ENCODE data around the gene TFF1. TPM values are rescaled to one million over a fixed set of nuclear protein-coding genes. Genes with fewer than 3 reads are reported as not detected.

The TFF1 gene
- total RNA-seq, 4 donors from 2014 or later, result not detected

DNA sequence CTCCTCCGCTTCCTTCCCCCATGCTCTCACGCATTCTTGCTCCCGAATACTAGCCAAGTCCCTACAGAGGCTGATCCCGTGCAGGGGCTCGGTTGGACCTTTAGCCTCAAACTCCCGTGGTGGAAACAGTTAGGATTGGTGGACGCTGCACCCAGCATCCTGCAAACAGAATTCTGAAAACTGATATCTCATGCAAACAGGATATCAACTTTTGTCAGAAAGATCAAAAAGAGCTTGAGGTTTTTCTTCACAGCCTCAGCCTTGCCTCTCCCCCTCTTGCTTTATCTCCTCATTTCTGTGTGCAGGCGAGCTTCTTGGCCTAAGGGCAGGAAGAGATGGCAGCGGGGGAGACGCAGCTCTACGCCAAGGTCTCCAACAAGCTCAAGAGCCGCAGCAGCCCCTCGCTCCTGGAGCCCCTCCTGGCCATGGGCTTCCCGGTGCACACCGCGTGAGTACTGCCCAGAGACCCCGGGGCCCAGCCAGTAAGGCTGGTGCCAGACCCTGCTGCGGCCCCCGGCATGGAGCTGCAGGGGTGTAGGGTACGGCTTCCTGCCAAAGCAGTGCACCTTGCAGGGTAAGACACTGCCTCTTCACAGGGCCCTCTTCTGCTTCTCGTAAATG, 37.4 kb upstream of the TFF1 start, which contains the start of gene UBASH3A:
Gene UBASH3A (plus strand): TSS at position 292 of the 621 bp plus-strand sequence. CDS start 44 bp downstream, at position 336.
- H3K9me3 ChIP-seq, result no peaks in the 10 kb centered on the region
- no peak within 1 kb of the TSS for H3K27ac ChIP-seq
- no peaks in the 10 kb centered on the region for H3K27me3 ChIP-seq
- DNase-seq, result no peak
- WGBS, 2 donors, result 85 to 90% methylated on average over 14 to 20 of the region's 21 CpGs
- intact Hi-C loops (cut with DNase I), result no loop called here
- no peak for TF ChIP-seq POLR2A (IDR thresholded peaks at IDR 0.05)
- TF ChIP-seq, protein P1, sequence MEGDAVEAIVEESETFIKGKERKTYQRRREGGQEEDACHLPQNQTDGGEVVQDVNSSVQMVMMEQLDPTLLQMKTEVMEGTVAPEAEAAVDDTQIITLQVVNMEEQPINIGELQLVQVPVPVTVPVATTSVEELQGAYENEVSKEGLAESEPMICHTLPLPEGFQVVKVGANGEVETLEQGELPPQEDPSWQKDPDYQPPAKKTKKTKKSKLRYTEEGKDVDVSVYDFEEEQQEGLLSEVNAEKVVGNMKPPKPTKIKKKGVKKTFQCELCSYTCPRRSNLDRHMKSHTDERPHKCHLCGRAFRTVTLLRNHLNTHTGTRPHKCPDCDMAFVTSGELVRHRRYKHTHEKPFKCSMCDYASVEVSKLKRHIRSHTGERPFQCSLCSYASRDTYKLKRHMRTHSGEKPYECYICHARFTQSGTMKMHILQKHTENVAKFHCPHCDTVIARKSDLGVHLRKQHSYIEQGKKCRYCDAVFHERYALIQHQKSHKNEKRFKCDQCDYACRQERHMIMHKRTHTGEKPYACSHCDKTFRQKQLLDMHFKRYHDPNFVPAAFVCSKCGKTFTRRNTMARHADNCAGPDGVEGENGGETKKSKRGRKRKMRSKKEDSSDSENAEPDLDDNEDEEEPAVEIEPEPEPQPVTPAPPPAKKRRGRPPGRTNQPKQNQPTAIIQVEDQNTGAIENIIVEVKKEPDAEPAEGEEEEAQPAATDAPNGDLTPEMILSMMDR (IDR thresholded peaks at IDR 0.05), result no peak
- no peak within 1 kb of the TSS for H3K4me3 ChIP-seq (replicated peaks in 1 of 3)
- H3K4me1 ChIP-seq, result peaks cover 4 to 5% of the 10 kb centered on the region in 2 donors
- H3K36me3 ChIP-seq, result no peaks in the 10 kb centered on the region

DNA sequence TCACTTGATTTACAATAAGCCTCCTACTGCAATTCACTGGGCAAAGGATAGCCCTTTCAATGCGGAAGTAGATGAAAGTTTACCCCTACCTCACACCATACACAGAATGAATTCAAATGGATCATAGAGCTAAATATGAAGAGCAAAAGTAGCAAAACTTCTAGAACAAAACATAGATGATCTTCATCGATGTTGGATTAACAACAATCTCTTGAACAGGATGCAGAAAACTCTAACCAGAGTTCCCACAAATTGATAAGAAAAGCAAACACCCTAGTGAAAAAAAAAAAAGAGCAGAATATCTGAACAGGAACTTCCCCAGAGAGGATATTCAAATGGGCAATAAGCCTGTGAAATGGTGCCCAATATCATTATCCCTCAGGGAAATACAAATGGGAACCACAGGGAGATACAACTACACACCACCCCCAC, 35.5 kb upstream of the TFF1 start:
- Histone ChIP-seq H3K4me3 (replicated peaks in 1 of 3) (no peak overlapping the region), H3K4me1 (peaks cover 4 to 5% of the 10 kb centered on the region in 2 donors), H3K36me3 (no peaks in the 10 kb centered on the region), H3K27ac (no peak overlapping the region), H3K27me3 (no peaks in the 10 kb centered on the region), H3K9me3 (no peaks in the 10 kb centered on the region)
- intact Hi-C loops (cut with DNase I), result no loop called here
- WGBS, 2 donors, result 93 to 95% methylated on average over 2 of the region's 2 CpGs
- TF ChIP-seq, protein P1 (IDR thresholded peaks at IDR 0.05), result no peak
- no peak for TF ChIP-seq POLR2A (IDR thresholded peaks at IDR 0.05)
- DNase-seq, result no peak

DNA sequence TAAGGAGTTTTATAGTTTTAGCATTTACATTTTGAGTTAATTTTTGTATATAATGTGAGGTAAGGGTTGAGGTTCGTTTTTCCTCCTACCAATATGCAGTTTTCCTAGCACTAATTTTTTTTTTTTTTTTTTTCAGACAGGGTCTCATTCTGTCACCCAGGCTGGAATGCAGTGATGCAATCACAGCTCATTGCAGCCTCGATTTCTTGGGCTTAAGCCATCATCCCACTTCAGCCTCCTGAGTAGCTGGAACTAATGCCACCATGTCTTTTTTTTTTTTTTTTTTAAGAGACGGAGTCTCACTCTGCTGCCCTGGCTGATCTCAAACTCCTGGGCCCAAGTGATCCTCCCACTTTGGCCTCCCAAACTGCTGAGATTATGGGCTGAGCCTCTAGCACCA, 34.8 kb upstream of the TFF1 start:
- Histone ChIP-seq H3K9me3 (no peaks in the 10 kb centered on the region), H3K4me3 (replicated peaks in 1 of 3) (no peak overlapping the region), H3K27ac (no peak overlapping the region), H3K4me1 (peaks cover 4 to 5% of the 10 kb centered on the region in 2 donors), H3K27me3 (no peaks in the 10 kb centered on the region), H3K36me3 (no peaks in the 10 kb centered on the region)
- peak; percentile 85 to 86 for DNase-seq
- intact Hi-C loops (cut with DNase I), result no loop called here
- TF ChIP-seq POLR2A (IDR thresholded peaks at IDR 0.05), result no peak
- TF ChIP-seq, protein P1 (IDR thresholded peaks at IDR 0.05), result no peak
- 26 to 36% methylated on average over 3 of the region's 3 CpGs for WGBS, 2 donors

DNA sequence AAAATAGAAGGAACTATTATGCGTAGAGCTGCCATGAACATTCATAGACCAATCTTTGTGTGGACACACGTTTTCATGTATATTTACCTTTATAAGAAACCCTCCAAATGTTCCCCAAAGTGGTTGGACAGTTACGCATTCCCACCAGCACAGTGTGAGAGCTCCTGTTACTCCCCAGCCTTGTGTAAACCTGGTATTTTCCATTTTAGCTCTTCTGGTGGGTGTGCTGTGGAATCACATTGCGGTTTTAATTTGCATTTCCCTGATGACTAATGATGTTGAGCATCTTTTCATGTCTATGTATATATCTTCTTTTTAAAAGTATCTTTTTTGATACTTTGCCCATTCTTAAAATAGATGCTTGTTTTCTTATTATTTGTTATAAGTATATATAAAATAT, 34.2 kb upstream of the TFF1 start:
- Histone ChIP-seq H3K27ac (no peak overlapping the region), H3K4me1 (peaks cover 4 to 5% of the 10 kb centered on the region in 2 donors), H3K36me3 (no peaks in the 10 kb centered on the region), H3K4me3 (replicated peaks in 1 of 3) (no peak overlapping the region), H3K9me3 (no peaks in the 10 kb centered on the region), H3K27me3 (no peaks in the 10 kb centered on the region)
- DNase-seq, result no peak
- intact Hi-C loops (cut with DNase I), result no loop called here
- TF ChIP-seq, protein P1 (IDR thresholded peaks at IDR 0.05), result no peak
- no peak for TF ChIP-seq POLR2A (IDR thresholded peaks at IDR 0.05)
- 78 to 85% methylated on average over 4 of the region's 4 CpGs for WGBS, 2 donors

DNA sequence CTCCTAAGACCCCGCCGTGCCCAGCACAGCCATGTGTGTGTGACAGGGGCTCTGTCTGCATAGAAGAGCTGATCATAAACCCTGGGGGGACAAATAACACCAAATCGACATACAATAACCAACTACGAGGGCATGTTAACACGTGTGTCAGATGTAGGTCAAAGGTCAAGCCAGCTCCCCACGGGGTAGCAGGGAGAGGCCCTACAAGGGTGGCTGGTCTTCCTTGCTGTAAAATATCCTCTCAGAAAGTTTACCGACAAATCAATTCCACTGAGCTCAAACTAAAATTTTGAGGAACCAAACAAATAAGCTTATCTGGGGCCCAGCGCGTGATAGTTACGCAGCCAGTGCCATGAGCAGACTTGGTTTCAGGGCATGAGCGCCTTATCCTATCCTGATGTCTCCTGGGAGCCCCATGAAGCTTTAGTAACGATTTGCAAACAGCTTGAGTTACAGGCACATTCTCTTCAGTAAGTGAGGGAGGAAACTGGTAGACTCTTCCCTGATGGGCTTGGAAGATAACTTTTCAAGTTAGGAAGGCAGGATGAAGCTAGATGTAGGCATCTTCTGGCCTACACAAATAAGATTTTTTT, 32.2 kb upstream of the TFF1 start:
- Histone ChIP-seq H3K36me3 (no peaks in the 10 kb centered on the region), H3K27ac (no peak overlapping the region), H3K27me3 (no peaks in the 10 kb centered on the region), H3K9me3 (no peaks in the 10 kb centered on the region), H3K4me1 (peaks cover 5% of the 10 kb centered on the region in 2 donors), H3K4me3 (replicated peaks in 1 of 3) (no peak overlapping the region)
- TF ChIP-seq, protein P1 (IDR thresholded peaks at IDR 0.05), result no peak
- no peak for TF ChIP-seq POLR2A (IDR thresholded peaks at IDR 0.05)
- WGBS, 2 donors, result 80 to 85% methylated on average over 12 of the region's 12 CpGs
- intact Hi-C loops (cut with DNase I), result no loop called here
- DNase-seq, result no peak

Data from thyroid gland (tissue), 4 donors.